IPS DF 6.9 (cell line): Measurements from ENCODE around the gene STUB1.
A peak's percentile ranks its signal among the peaks of the same experiment; 100 is the strongest.

ENCODE experiments used
- DNase-seq: peaks from one replicate; pipeline ENCODE4 v3.0.0-alpha.2; 2013; ENCODE audit warnings: low read depth, low spot score
- H3K27ac ChIP-seq: one replicate; pipeline ENCODE4 v1.5.1; 2013; ENCODE audit warnings: low read length, control low read depth
- H3K27me3 ChIP-seq: 2 replicates; pipeline ENCODE4 v1.6.1; 2013; ENCODE audit warnings: mild to moderate bottlenecking, low read length; ENCODE audit not compliant: control insufficient read depth, insufficient read depth
- H3K36me3 ChIP-seq: 2 replicates; pipeline ENCODE4 v1.6.1; 2013; ENCODE audit warnings: low read length; ENCODE audit not compliant: control insufficient read depth, insufficient read depth
- H3K4me1 ChIP-seq: 2 replicates; pipeline ENCODE4 v1.6.1; 2013; ENCODE audit warnings: low read length; ENCODE audit not compliant: control insufficient read depth, insufficient read depth
- H3K4me3 ChIP-seq: 2 replicates; pipeline ENCODE4 v1.5.1; 2013; ENCODE audit warnings: mild to moderate bottlenecking, low read length
- H3K9me3 ChIP-seq: 2 replicates; pipeline ENCODE4 v1.6.1; 2013; ENCODE audit warnings: low read length, inconsistent platforms; ENCODE audit not compliant: control insufficient read depth, insufficient read depth
- WGBS: extraction: QIAGEN DNeasy Blood & Tissue Kit; methylation state at CpG from one replicate; pipeline ENCODE4 v1.1.7; 2013; ENCODE audit warnings: mixed read lengths, missing lambda C conversion rate; ENCODE audit not compliant: insufficient read length, insufficient coverage; 5-methylcytosine and 5-hydroxymethylcytosine counted together

Gene STUB1

GRCh38 chr16:679814-680624 is at the start of gene STUB1:
STUB1 (plus strand) TSS chr16:680410; CDS start chr16:680526, 116 bp downstream.
- H3K27ac ChIP-seq = no peak within 1 kb of the TSS
- no CpG with 5 or more reads among the region's 91 CpGs for WGBS
- no peaks in the 10 kb centered on the region for H3K27me3 ChIP-seq
- DNase-seq = no peak
- peaks cover 9% of the 10 kb centered on the region for H3K4me1 ChIP-seq
- H3K36me3 ChIP-seq = peaks cover 15% of the 10 kb centered on the region
- no peaks in the 10 kb centered on the region for H3K9me3 ChIP-seq
- peak within 1 kb of the TSS; percentile 65 for H3K4me3 ChIP-seq

GRCh38 chr16:630815-631405 is 49.3 kb upstream of the STUB1 start, which contains the start of gene WFIKKN1:
WFIKKN1 (plus strand) TSS chr16:630985; CDS start chr16:631254, 269 bp downstream.
- no peak for DNase-seq
- Histone ChIP-seq H3K27me3 (no peaks in the 10 kb centered on the region), H3K4me1 (peaks cover 14% of the 10 kb centered on the region), H3K4me3 (peak within 1 kb of the TSS; percentile 10; the same call in 1 of the 2 replicates), H3K27ac (no peak within 1 kb of the TSS), H3K9me3 (no peaks in the 10 kb centered on the region), H3K36me3 (peaks cover 18% of the 10 kb centered on the region)
- WGBS = no CpG with 5 or more reads among the region's 23 CpGs

- Histone ChIP-seq H3K4me3 (no peak overlapping the region), H3K36me3 (peaks cover 18% of the 10 kb centered on the region), H3K9me3 (no peaks in the 10 kb centered on the region), H3K4me1 (peaks cover 14% of the 10 kb centered on the region), H3K27ac (no peak overlapping the region), H3K27me3 (no peaks in the 10 kb centered on the region)
- 100% methylated on average over 2 of the region's 9 CpGs for WGBS
- DNase-seq = no peak
Observed at GRCh38 chr16:631808-632358, 48.3 kb upstream of the STUB1 start.

- Histone ChIP-seq H3K9me3 (no peaks in the 10 kb centered on the region), H3K27ac (no peak overlapping the region), H3K4me3 (no peak overlapping the region), H3K4me1 (peaks cover 12% of the 10 kb centered on the region), H3K27me3 (no peaks in the 10 kb centered on the region), H3K36me3 (peaks cover 18% of the 10 kb centered on the region)
- no CpG with 5 or more reads among the region's 67 CpGs for WGBS
- DNase-seq = no peak
Observed at GRCh38 chr16:632486-633335, 47.5 kb upstream of the STUB1 start.

GRCh38 chr16:633336-634050 is 46.7 kb upstream of the STUB1 start:
- DNase-seq = no peak
- no CpG with 5 or more reads among the region's 74 CpGs for whole genome bisulfite sequencing
- Histone ChIP-seq H3K27ac (no peak overlapping the region), H3K4me1 (peaks cover 15% of the 10 kb centered on the region), H3K36me3 (peaks cover 17% of the 10 kb centered on the region), H3K27me3 (no peaks in the 10 kb centered on the region), H3K9me3 (no peaks in the 10 kb centered on the region), H3K4me3 (no peak overlapping the region)

GRCh38 chr16:634051-634670 is 46.0 kb upstream of the STUB1 start:
- Histone ChIP-seq H3K9me3 (no peaks in the 10 kb centered on the region), H3K36me3 (peaks cover 16% of the 10 kb centered on the region), H3K4me1 (peaks cover 14% of the 10 kb centered on the region), H3K4me3 (no peak overlapping the region), H3K27me3 (no peaks in the 10 kb centered on the region), H3K27ac (no peak overlapping the region)
- no CpG with 5 or more reads among the region's 22 CpGs for WGBS
- DNase-seq = no peak

GRCh38 chr16:634996-635395 is 45.2 kb upstream of the STUB1 start:
- no CpG with 5 or more reads among the region's 7 CpGs for WGBS
- H3K4me3 ChIP-seq = no peak overlapping the region
- H3K9me3 ChIP-seq = no peaks in the 10 kb centered on the region
- H3K36me3 ChIP-seq = peaks cover 16% of the 10 kb centered on the region
- DNase-seq = no peak
- no peaks in the 10 kb centered on the region for H3K27me3 ChIP-seq
- peaks cover 11% of the 10 kb centered on the region for H3K4me1 ChIP-seq
- no peak overlapping the region for H3K27ac ChIP-seq

GRCh38 chr16:635573-636205 is 44.5 kb upstream of the STUB1 start:
- DNase-seq = no peak
- Histone ChIP-seq H3K9me3 (no peaks in the 10 kb centered on the region), H3K4me1 (peaks cover 6% of the 10 kb centered on the region), H3K4me3 (peak overlapping the region; percentile 78), H3K36me3 (peaks cover 16% of the 10 kb centered on the region), H3K27ac (no peak overlapping the region), H3K27me3 (no peaks in the 10 kb centered on the region)
- no CpG with 5 or more reads among the region's 55 CpGs for WGBS
